Measurements from ENCODE around the gene WNT5B.
"Not testable (repeated sequence)": the region's sequence is repeated elsewhere in the genome, so short reads cannot be mapped to it uniquely, and the experiment has no call there.

Gene WNT5B

GRCh38 chr12:1602706-1603105 lies 26.3 kb upstream of the WNT5B start:
- not testable (repeated sequence) for DNase-seq

GRCh38 chr12:1603269-1603993 lies 25.6 kb upstream of the WNT5B start:
- DNase-seq = no peak

- DNase-seq = no peak
These were observed 24.6 kb upstream of the WNT5B start for GRCh38 chr12:1604464-1604863.

GRCh38 chr12:1605129-1606020 lies 23.7 kb upstream of the WNT5B start:
- peak; percentile 42 to 52 for DNase-seq

GRCh38 chr12:1606021-1606622 lies 22.9 kb upstream of the WNT5B start:
- DNase-seq = peak; percentile 83 to 86

- no peak for DNase-seq
These were observed 20.9 kb upstream of the WNT5B start for GRCh38 chr12:1607940-1608712.

GRCh38 chr12:1608713-1609119 lies 20.3 kb upstream of the WNT5B start:
- DNase-seq = no peak

GRCh38 chr12:1610072-1610643 lies 18.9 kb upstream of the WNT5B start:
- DNase-seq = no peak

GRCh38 chr12:1611803-1612572 lies 17.0 kb upstream of the WNT5B start:
- no peak for DNase-seq

- no peak for DNase-seq
These were observed 15.2 kb upstream of the WNT5B start for GRCh38 chr12:1613860-1614259.

- no peak for DNase-seq
These were observed 14.7 kb upstream of the WNT5B start for GRCh38 chr12:1614360-1614759.

GRCh38 chr12:1616233-1617066 lies 12.6 kb upstream of the WNT5B start:
- DNase-seq = no peak

GRCh38 chr12:1618489-1618888 lies 10.5 kb upstream of the WNT5B start:
- DNase-seq = no peak

- DNase-seq = no peak
These were observed 9.9 kb upstream of the WNT5B start for GRCh38 chr12:1619159-1619558.

- DNase-seq = peak; percentile 37 to 46
These were observed 9.4 kb upstream of the WNT5B start for GRCh38 chr12:1619587-1619986.

GRCh38 chr12:1620092-1620491 lies 8.9 kb upstream of the WNT5B start:
- no peak for DNase-seq

GRCh38 chr12:1622406-1622805 lies 6.6 kb upstream of the WNT5B start:
- no peak for DNase-seq

GRCh38 chr12:1629338-1630132 lies 504 bp downstream of the WNT5B start:
- no peak for DNase-seq

- peak; percentile 23 to 26 for DNase-seq
These were observed 1.2 kb downstream of the WNT5B start for GRCh38 chr12:1630133-1630826.
